Progenitor cell of endocrine pancreas (in vitro differentiated cells): Measurements from ENCODE around the gene NTMT1. TPM values are rescaled to one million over a fixed set of nuclear protein-coding genes. Genes with fewer than 3 reads are reported as not detected.
"Not testable (repeated sequence)": the region's sequence is repeated elsewhere in the genome, so short reads cannot be mapped to it uniquely, and the experiment has no call there.

Experiments used
- DNase-seq: peaks from one replicate; pipeline ENCODE4 v3.0.0; 2021; ENCODE audit warnings: low spot score; ENCODE audit not compliant: unreplicated experiment
- H3K27ac Mint-ChIP-seq: 2 replicates; pipeline ENCODE4 v1.8.0; 2021; ENCODE audit warnings: mild to moderate bottlenecking, moderate library complexity, mixed read lengths
- H3K27me3 Mint-ChIP-seq: 2 replicates; pipeline ENCODE4 v1.8.0; 2021; ENCODE audit warnings: mixed read lengths
- H3K36me3 Mint-ChIP-seq: 2 replicates; pipeline ENCODE4 v1.8.0; 2022; ENCODE audit warnings: mixed read lengths; ENCODE audit not compliant: insufficient read depth
- H3K4me1 Mint-ChIP-seq: 2 replicates; pipeline ENCODE4 v1.8.0; 2021; ENCODE audit warnings: low read depth, mixed read lengths
- H3K4me3 Mint-ChIP-seq: 2 replicates; pipeline ENCODE4 v1.8.0; 2021; ENCODE audit warnings: low read depth, mild to moderate bottlenecking, moderate library complexity, mixed read lengths
- H3K9me3 Mint-ChIP-seq: 2 replicates; pipeline ENCODE4 v1.8.0; 2021; ENCODE audit warnings: low read depth, mixed read lengths
- CTCF ChIP-seq: fragments of 200-600 bp; sonication (generic); IDR thresholded peaks from one replicate; pipeline ENCODE4 v1.5.0; 2021; ENCODE audit warnings: antibody characterized with exemption, mild to moderate bottlenecking; ENCODE audit not compliant: unreplicated experiment
- total RNA-seq: library from RNA; stranded (reverse); gene quantifications from 2 replicates; pipeline ENCODE4 v1.2.1, GENCODE V29; 2021

NTMT1 gene
- total RNA-seq, 1 donor from 2014 or later = 26.8 TPM

- H3K27ac Mint-ChIP-seq = no peak overlapping the region
- peaks cover 12% of the 10 kb centered on the region for H3K27me3 Mint-ChIP-seq
- no peak overlapping the region for H3K4me3 Mint-ChIP-seq
- H3K36me3 Mint-ChIP-seq = no peaks in the 10 kb centered on the region
- H3K9me3 Mint-ChIP-seq = no peaks in the 10 kb centered on the region
- H3K4me1 Mint-ChIP-seq = peaks cover 17% of the 10 kb centered on the region
- no peak for DNase-seq
- TF ChIP-seq CTCF = no peak
These were observed 39.7 kb upstream of the NTMT1 start for GRCh38 chr9:129586245-129586644.

DNA sequence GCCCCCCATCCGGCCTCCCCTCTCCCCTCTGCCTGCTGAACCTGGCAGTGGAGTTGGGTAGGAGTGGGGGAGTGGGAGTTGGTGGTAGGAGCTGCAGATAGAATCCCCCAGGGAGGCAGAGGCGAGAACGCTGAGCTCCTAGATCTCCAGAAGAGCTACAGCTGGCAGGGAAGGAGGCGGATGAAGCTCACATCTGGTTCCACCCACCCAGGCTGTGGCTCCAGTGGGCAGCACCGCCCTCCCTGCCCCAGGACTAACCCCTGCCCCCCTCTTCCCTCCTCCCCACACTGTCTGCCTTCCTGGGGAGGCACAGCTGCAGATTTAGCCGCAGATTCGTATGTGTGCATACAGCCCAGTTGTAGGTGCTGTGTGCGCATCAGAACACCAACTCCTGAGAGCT is 39.3 kb upstream of the NTMT1 start:
- Mint-ChIP-seq H3K9me3 (no peaks in the 10 kb centered on the region), H3K4me1 (peaks cover 17% of the 10 kb centered on the region), H3K4me3 (no peak overlapping the region), H3K36me3 (no peaks in the 10 kb centered on the region), H3K27ac (no peak overlapping the region), H3K27me3 (peaks cover 12% of the 10 kb centered on the region)
- no peak for TF ChIP-seq CTCF
- no peak for DNase-seq

GRCh38 chr9:129587487-129588262 is 38.3 kb upstream of the NTMT1 start:
- Mint-ChIP-seq H3K27me3 (peaks cover 12% of the 10 kb centered on the region), H3K9me3 (no peaks in the 10 kb centered on the region), H3K36me3 (no peaks in the 10 kb centered on the region), H3K27ac (peak overlapping the region; percentile 8), H3K4me3 (no peak overlapping the region), H3K4me1 (peaks cover 19% of the 10 kb centered on the region)
- no peak for DNase-seq
- TF ChIP-seq CTCF = no peak

- Mint-ChIP-seq H3K27ac (no peak overlapping the region), H3K4me1 (peaks cover 31% of the 10 kb centered on the region), H3K27me3 (peaks cover 21% of the 10 kb centered on the region)
These were observed 35.5 kb upstream of the NTMT1 start for GRCh38 chr9:129590466-129590865.

GRCh38 chr9:129591916-129592315 is 34.0 kb upstream of the NTMT1 start:
- Mint-ChIP-seq H3K27ac (peak overlapping the region; percentile 57), H3K4me3 (no peak overlapping the region), H3K9me3 (no peaks in the 10 kb centered on the region), H3K4me1 (peaks cover 32% of the 10 kb centered on the region), H3K27me3 (peaks cover 21% of the 10 kb centered on the region), H3K36me3 (no peaks in the 10 kb centered on the region)
- no peak for TF ChIP-seq CTCF
- no peak for DNase-seq

More at GRCh38 chr9:129590466-129590865, 35.5 kb upstream of the NTMT1 start:
- no peak for TF ChIP-seq CTCF
- Mint-ChIP-seq H3K4me3 (no peak overlapping the region), H3K36me3 (no peaks in the 10 kb centered on the region), H3K9me3 (no peaks in the 10 kb centered on the region)
- no peak for DNase-seq

- Mint-ChIP-seq H3K4me1 (peaks cover 25% of the 10 kb centered on the region), H3K27me3 (peaks cover 21% of the 10 kb centered on the region)
- not testable (repeated sequence) for H3K9me3 Mint-ChIP-seq, H3K36me3 Mint-ChIP-seq, H3K27ac Mint-ChIP-seq, H3K4me3 Mint-ChIP-seq, DNase-seq
These were observed 33.2 kb upstream of the NTMT1 start for GRCh38 chr9:129592790-129593189.
